HG03378 (cell line): ENCODE results near the gene INTS11.

Source experiments
- ATAC-seq: cut with Tn5 transposase; IDR thresholded peaks from one replicate; pipeline ENCODE4 v1.9.1; 2021; ENCODE audit warnings: mild to moderate bottlenecking, moderate library complexity; ENCODE audit not compliant: unreplicated experiment

Gene INTS11

DNA sequence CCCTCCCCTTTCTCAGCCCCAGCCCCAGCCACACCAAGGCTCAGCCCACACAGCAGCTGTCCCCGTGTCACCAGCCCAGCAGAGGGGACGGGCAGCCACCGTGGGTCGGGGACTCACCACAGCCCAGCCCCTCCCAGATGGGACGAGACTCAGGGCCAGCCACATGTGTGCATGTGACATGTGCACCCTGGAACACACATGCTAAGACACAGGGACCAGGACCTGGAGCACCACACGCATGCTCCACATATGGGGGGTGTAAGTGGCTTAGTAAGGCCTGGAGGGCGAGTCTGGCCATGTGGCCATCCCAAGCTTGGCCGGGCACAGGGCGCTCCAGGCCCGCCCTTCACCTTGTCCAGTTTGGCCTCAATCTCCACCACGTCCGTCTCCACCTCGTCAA, 20.7 kb downstream of the INTS11 start:
- no peak for ATAC-seq

GRCh38 chr1:1302951-1303509, 21.4 kb downstream of the INTS11 start:
- no peak for ATAC-seq

DNA sequence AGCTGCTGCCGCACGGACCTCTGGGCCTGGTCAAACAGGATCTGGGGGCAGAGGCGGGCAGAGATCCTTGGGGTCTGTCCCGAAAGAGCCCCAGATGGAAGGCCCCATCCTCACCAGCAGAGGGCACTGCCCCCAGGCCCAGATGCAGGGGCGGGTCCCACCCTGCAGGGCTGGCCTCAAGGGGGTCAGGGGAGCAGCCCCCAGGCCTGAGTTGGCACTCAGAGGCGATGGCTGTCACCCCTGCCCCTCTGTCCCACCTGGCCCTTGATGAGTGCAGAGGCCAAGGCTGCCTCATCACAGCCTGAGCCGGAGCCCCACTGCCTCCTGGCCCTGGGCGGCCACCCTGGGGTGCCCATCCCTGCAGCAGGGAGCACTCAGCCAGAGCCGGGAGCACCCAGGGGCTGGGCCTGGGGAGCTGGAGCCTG, 22.4 kb downstream of the INTS11 start:
- no peak for ATAC-seq

DNA sequence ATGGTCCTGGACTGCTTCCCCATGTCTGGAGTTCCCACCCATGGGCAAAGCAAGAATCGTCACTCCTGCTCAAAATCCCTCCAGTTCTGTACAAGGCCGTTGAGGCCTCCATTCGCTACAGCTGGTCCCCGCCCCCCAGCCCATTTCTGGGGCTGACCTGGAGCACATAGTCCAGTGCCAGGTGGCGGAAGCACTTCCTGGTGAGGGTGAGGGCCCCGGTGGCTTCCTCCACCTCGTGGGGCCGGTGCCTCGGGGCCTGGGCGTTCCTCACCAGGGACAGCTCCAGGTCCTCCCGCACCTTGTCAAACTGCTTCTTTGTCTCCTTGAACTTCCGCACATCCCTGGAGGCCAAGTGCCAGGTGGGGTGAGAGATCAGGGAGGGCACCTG, 24.1 kb downstream of the INTS11 start:
- ATAC-seq = no peak

DNA sequence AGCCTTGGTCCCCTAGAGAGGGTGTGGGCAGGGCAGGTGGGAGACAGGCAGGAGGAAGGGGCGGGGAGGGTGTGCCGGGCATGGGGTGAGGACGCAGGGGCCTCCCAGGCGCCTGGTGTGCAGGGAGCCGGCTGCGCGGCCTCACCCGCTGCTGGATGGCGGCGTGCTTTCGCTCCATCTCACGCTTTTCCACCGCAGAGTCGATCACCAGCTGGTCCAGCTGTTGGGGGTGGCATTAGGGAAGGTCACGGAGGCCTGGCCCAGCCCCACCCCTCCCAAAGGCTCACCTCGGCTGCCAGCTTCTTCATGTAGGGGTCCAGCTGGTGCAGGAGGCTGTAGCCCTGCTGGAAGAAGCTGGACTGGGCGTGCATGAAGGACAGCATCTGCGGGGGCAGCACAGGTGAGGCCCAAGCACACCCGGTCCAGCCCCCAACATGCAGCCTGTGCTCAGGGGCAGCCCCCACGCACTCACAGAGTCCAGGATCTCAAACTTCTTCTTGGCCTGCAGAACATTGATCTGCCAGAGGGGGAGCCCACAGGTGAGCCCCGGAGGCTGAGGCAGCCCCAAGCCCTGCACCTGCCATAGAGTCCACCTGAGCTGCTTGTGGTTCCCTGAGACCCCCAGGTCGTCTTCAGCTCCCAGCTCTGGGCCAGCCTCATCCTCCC, 24.6 kb downstream of the INTS11 start:
- no peak for ATAC-seq

DNA sequence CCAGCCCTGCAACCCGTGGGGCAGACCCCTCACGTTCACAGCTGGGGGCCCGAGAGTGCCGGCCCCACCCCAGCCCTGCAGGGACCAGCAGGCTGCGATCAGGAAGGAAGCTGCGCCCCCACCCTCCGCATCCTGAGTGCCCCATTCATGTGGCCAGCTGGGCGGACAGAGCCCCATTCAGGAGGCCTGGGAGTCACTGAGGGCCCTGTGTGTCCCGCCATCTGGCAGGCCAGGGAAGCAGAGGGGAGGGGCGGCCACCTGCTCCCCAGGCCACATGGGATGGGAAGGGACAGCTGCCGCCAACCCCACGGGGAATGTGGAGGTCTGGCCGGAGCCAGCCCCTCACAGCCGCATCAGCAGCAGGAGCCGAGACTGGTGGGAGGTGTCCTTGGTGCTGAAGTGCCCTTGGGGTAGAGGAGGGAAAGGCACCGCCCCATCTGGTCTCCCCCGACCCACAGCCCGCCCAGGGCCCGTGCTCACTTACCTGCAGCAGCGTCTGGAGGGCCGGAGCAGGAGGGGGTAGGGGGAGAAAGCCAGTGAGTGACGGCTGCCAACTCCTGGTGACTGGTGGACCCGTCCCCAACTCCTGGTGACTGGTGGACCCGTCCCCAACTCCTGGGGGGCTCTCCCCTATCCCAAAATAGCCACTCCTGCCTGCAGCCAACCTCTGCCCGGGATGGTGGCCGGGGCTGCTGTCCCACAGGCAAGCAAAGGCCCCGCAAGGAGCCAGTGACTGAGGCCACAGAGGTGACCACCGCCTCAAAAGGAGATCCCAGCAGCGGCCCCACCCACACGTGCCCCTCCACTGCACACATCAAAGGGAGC, 25.4 kb downstream of the INTS11 start:
- no peak for ATAC-seq

GRCh38 chr1:1297802-1298424, 26.5 kb downstream of the INTS11 start:
- no peak for ATAC-seq

DNA sequence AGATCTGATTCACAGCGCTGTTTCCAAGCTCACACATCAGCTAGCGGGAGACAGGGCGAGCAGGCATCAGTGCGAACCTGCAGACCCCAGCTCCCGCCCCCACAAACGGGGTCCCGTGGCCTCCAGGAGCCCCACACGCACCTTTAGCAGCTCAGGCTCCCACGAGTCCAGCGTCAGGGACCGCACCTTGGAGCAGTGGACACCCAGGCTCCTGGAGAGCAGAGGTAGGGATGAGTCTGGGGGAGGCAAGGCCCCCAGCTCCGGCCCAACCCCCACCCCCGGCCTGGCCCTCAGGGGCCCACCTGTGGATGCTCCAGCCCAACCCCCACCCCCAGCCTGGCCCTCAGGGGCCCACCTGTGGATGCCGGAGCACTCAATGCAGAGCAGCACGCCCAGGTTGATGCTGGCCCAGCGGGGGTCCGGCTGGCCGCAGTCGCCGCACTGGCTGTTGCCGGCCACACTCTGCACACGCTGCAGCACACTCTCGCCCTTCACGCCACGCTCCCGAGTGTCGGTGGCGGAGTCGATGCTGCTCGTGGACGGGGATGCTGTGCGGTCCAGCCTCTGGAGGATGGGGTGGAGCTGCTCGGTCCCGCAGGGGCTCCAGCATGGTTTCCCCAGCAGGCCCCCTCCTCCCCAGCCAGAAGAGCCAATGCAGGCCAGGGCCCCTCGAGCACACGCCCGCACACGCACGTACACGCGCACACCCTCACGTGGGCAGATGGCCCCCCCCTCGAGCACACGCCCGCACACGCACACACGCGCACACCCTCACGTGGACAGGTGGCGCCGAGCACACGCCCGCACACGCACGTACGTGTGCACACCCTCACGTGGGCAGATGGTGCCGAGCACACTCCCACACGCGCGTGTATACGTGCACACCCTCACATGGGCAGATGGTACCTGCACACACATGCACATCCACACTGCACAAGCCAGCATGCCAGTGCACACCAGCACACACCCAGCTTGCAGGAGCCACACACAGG, 28.1 kb downstream of the INTS11 start:
- ATAC-seq = no peak

DNA sequence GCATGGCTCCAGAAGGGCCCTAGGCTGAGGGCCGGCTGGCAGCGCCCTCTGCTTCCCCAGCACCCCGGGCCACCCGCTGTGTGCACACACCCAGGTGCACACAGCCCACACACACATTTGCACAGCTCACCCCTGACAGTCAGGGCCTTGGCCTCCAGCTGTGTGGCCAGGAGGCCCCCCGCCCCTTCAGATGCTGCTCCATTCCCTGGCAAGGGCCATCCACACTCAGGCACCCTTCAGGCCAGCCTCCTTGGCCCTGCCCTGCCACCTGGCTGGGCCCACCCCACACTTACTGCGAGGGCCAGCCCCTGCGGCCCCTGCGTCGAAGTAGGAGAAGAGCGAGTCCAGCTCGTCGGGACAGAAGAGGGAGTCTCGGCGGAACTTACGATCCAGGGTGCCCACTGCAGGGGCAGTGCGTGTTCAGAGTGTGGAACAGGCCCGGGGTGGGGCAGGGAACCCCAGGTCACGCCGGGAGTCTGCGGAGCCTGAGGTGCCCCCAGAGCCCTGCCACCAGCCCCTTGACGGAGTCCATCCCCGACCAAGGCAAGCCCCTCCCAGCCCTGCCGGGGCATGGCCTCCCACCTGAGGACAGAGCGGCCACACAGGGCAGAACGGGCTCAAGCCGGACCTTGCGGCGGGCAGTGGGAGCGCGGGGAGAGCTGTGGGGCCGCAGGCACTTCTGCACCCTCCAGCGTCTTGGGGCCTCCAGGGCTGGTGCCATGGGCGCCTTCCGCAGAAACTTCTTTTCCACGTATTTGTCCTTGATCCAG, 29.1 kb downstream of the INTS11 start:
- ATAC-seq = no peak

DNA sequence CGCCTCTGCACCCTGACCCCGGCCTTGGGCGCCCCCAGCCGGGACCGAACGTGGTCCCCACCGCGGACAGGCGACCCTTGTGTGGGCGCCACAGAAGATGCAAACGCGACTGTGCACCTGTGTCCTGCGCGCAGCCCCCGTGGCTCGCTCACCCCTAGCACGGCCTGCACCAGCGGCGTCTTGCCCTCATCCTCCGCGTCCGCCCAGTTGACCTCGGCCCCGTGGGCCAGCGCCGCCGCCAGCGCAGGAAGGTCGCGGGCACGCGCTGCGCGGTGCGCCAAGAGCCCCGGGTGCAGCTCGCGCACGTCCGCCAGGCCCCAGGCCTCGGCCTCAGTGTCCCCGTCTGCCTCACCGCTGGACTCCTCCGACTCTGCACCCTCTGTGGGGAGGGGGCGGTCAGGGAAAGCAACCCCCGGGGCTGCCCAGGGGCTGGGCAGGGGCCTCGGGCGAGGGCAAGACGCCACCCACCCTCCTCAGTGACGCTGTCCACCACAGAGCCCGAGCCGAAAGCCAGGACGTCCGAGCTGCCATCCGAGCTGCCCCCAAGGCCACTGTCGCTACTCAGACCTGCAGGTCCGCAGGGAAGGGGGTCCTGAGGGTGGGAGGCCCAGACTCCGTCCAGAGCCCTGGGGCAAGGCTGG, 30.1 kb downstream of the INTS11 start:
- ATAC-seq = no peak

- ATAC-seq = no peak
These were observed 30.9 kb downstream of the INTS11 start for GRCh38 chr1:1293263-1294249.

DNA sequence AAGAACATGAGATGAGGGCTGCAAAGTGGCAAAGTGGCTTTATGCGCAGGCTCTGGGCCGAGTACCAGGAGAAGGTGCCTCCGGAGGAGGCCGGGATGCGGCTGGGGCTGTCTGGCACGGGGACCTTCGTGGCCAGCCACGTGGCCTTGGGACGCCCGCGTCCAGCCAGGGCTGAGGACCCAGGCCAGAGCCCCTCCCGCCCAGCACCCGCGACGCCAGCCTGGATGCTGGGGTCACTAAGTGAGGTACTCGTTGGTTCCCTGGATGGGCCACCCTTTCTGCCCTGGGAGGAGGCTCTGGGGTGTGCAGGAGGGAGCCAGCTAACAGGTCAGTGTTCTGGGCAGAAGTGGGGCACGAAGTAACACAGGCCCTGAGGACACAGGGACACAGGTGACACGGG, 31.6 kb downstream of the INTS11 start:
- ATAC-seq = no peak

DNA sequence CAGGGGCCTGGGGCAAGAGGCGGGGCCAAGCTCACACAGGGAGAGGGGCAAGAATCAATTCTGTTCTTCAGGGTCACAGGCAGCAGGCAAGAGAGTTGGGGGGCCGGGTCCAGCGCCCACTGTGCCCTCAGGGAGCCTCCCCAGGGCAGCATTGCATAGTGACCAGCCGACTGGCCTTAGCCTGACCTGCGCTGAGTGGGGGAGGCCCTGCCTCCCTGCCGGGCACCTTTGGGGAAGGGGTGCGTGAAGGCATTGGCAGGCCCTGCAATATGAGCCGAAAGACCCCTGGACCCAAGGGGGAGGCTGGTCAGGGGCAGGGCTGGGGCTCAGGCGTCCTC, 32.0 kb downstream of the INTS11 start:
- no peak for ATAC-seq

DNA sequence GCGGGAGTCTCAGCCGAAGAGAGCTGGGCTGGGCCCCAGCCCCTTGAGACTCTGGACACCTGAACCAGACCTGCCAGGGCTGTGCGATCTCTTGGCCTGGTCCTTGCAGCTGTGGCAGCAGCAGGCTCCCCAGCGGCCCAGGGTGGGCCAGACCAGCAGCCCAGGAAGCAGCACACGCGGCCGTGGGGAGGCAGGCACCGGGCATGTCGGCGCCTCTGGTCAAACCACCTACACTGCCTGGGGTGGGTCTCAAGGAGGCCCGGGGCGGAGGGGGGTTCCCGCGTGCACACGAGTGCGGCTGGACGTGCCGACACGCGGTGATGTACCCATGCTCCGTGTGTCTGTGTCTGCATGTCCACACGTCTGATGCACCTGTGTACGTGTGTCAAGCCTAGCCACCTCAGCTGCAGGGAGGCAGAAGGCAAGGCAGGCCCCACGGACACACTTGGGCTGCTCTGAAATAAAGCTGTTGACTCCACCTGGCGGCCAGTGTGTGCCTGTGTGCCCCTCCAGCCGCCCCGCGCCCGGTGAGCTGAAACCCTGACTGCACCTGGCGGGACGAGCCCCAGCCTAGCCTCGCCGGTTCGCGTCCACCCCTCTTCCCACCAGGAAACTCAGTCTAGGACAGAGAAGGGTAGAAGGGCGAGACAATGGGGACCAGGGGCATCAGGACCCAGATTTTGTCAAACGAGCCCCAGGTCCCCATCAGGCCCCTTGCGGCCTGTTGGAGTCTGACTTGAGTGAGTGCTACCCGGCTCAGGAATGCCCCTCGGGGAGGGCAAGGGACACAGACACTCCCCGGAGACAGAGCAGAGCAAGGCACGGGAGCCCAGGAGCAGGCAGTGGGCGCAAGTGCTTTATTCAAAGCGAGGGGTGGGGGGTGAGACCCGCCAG, 32.7 kb downstream of the INTS11 start:
- no peak for ATAC-seq

DNA sequence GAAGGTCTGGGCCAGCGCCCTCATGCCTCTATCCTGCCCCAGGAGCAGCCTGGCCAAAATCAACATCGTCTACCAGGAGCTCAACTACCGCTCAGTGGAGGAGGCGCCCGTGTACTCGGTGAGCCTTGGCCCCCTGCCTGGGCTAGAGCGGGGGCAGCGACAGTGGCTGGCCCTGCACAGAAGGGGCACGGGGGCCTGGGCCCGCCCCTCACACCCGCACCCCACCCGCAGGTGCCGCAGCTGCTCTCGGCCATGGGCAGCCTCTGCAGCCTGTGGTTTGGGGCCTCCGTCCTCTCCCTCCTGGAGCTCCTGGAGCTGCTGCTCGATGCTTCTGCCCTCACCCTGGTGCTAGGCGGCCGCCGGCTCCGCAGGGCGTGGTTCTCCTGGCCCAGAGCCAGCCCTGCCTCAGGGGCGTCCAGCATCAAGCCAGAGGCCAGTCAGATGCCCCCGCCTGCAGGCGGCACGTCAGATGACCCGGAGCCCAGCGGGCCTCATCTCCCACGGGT, 33.4 kb downstream of the INTS11 start:
- ATAC-seq = no peak

DNA sequence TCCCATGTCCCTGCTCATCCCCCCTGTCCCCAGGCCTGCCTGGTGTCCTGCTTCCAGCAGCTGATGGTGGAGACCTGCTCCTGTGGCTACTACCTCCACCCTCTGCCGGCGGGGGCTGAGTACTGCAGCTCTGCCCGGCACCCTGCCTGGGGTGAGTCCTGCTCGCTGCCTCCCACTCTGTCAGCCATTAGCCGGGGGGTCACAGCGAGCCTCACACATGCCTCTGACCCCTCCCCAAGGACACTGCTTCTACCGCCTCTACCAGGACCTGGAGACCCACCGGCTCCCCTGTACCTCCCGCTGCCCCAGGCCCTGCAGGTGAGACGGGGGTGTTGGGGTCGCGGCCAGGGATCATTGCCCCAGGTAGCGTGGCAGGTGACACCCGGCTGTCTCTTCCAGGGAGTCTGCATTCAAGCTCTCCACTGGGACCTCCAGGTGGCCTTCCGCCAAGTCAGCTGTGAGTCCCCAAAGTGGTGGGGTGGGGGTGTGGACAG, 34.2 kb downstream of the INTS11 start:
- ATAC-seq = no peak
